ENCODE results near the gene MICU1. TPM values are rescaled to one million over a fixed set of nuclear protein-coding genes. Genes with fewer than 3 reads are reported as not detected.
A peak's percentile ranks its signal among the peaks of the same experiment; 100 is the strongest.
"Not testable (repeated sequence)": the region's sequence is repeated elsewhere in the genome, so short reads cannot be mapped to it uniquely, and the experiment has no call there.

The MICU1 gene
- polyA plus RNA-seq, 1 of the 3 experiments (the other 2 are of a cell fraction) = 24.6 TPM

DNA sequence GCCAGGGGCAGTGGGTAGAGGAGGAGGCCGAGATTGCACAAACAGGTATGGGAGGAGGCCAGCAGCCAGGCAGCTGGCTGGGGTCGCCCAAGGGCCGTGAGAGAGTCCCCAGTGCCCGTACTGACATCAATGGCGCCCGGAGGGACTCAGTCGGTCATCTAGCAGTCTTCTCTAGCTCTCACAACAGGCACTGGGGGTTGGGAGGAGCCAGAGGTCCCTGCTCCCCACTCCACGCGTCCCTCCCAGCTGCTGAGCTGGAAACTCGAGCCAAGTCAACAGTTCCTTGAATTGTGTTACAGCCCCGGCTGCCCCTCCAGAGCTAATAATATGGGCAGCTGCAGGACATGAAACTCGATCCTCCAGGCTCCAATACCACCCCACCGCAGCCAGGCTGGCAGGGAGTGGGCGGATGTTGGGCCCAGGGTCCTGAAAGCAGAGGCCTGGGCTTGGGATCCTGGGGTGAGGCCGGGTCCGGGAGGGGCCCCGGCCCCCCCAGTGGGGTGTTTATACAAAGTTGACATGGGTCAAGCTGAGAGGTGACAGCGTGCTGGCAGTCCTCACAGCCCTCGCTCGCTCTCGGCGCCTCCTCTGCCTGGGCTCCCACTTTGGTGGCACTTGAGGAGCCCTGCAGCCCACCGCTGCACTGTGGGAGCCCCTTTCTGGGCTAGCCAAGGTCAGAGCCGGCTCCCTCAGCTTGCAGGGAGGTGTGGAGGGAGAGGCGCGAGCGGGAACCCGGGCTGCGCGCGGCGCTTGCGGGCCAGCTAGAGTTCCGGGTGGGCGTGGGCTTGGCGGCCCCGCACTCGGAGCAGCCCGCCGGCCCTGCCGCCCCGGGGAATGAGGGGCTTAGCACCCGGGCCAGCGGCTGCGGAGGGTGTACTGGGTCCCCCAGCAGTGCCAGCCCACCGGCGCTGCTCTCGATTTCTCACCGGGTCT, 300.4 kb downstream of the MICU1 start:
- H3K79me2 ChIP-seq (ENCODE audit: insufficient read depth); H2AFZ ChIP-seq (ENCODE audit: low read depth); H3K36me3 ChIP-seq (replicated peaks in 1 of 2; ENCODE audit: control insufficient read depth in 1 of 2, insufficient read depth in 2 of 2, low read length in 1 of 2); DNase-seq; H3K4me2 ChIP-seq; H3K27me3 ChIP-seq (ENCODE audit: insufficient read depth); H3K9ac ChIP-seq; H3K4me3 ChIP-seq (ENCODE audit: low read depth in 2 of 2, low read length in 1 of 2); H4K20me1 ChIP-seq (ENCODE audit: insufficient read depth); H3K9me3 ChIP-seq; H3K9me2 ChIP-seq: not testable (repeated sequence)
- WGBS (ENCODE audit: low lambda C conversion rate) = 80% methylated on average over 38 of the region's 49 CpGs
- CTCF ChIA-PET = interaction anchor here (0.8 to 14.0 kb wide), 6 partner anchors 10 to 429 kb away, joined by 3 to 198 read pairs (median 4); partner anchors contain the start of gene DDIT4
- Histone ChIP-seq H3F3A (replicated peaks; ENCODE audit: insufficient read depth) (peaks cover 15% of the 10 kb centered on the region), H3K4me1 (ENCODE audit: control insufficient read depth in 1 of 2, insufficient read depth in 2 of 2, low read depth in 1 of 2, low read length in 1 of 2) (peaks cover 21 to 76% of the 10 kb centered on the region in 2 experiments), H3K27ac (ENCODE audit: low read depth in 2 of 2, low read length in 1 of 2) (peak overlapping the region in 1 of 2 experiments; percentile 71; a peak in 2 of 4 replicates)
- POLR2A ChIA-PET = interaction anchor here (15.0 kb wide), 1 partner anchor 50 kb away, joined by 234 read pairs; the partner anchor contains the start of gene DDIT4

DNA sequence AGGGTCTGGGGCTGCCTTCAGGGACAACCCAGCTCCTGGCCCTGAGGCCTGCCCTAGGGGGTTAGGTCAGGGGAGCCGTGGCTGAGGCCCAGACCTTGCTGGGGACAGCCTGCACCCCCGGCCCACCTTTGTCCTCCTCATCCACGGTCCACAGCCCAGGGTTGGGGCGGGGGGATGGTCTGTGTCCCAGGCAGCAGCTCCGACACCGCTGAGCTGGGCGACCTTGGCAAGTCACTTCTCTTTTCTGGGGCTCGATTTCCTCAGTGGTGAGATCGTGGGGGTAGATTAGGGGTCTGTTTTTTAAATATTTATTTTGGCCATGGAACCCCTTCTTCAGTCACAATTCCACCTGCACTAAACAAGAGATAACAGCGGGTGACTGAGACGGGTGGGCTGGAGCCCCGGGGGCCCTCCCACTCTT, 302.1 kb downstream of the MICU1 start:
- no peaks in the 10 kb centered on the region for H3K27me3 ChIP-seq (ENCODE audit: insufficient read depth)
- H3K79me2 ChIP-seq (ENCODE audit: insufficient read depth) = no peaks in the 10 kb centered on the region
- no peaks in the 10 kb centered on the region for H3K36me3 ChIP-seq (replicated peaks in 1 of 2; ENCODE audit: control insufficient read depth in 1 of 2, insufficient read depth in 2 of 2, low read length in 1 of 2)
- CTCF ChIA-PET = interaction anchor here (0.7 to 4.5 kb wide), 3 partner anchors 11 to 65 kb away, joined by 3 to 31 read pairs (median 3); partner anchors contain the start of gene DDIT4
- no peak overlapping the region for H3K4me3 ChIP-seq (ENCODE audit: low read depth in 2 of 2, low read length in 1 of 2)
- H3K27ac ChIP-seq (ENCODE audit: low read depth in 2 of 2, low read length in 1 of 2) = peak overlapping the region in 1 of 2 experiments; percentile 48; a peak in 1 of 4 replicates
- no peak overlapping the region for H2AFZ ChIP-seq (ENCODE audit: low read depth)
- H3K4me1 ChIP-seq (ENCODE audit: control insufficient read depth in 1 of 2, insufficient read depth in 2 of 2, low read depth in 1 of 2, low read length in 1 of 2) = peaks cover 36 to 75% of the 10 kb centered on the region in 2 experiments
- DNase-seq = no peak
- H3K9ac ChIP-seq = no peak overlapping the region
- peaks cover 19% of the 10 kb centered on the region for H3F3A ChIP-seq (replicated peaks; ENCODE audit: insufficient read depth)
- H3K9me3 ChIP-seq = no peaks in the 10 kb centered on the region
- WGBS (ENCODE audit: low lambda C conversion rate) = 98% methylated on average over 6 of the region's 12 CpGs
- no peaks in the 10 kb centered on the region for H4K20me1 ChIP-seq (ENCODE audit: insufficient read depth)
- POLR2A ChIA-PET = interaction anchor here (1.3 to 15.0 kb wide), 3 partner anchors 48 to 76 kb away, joined by 3 to 234 read pairs (median 188); partner anchors contain the start of gene DDIT4
- no peak for TF ChIP-seq ELF1 (IDR thresholded peaks at IDR 0.05)
- no peak for TF ChIP-seq SMC3 (IDR thresholded peaks at IDR 0.05; ENCODE audit: low read depth, low read length)
- no peak overlapping the region for H3K4me2 ChIP-seq
- H3K9me2 ChIP-seq = no peaks in the 10 kb centered on the region

- no peaks in the 10 kb centered on the region for H4K20me1 ChIP-seq (ENCODE audit: insufficient read depth)
- H3K9me2 ChIP-seq = no peaks in the 10 kb centered on the region
- H3K4me1 ChIP-seq (ENCODE audit: control insufficient read depth in 1 of 2, insufficient read depth in 2 of 2, low read depth in 1 of 2, low read length in 1 of 2) = peaks cover 36 to 71% of the 10 kb centered on the region in 2 experiments
- H3K27me3 ChIP-seq (ENCODE audit: insufficient read depth) = no peaks in the 10 kb centered on the region
- no peaks in the 10 kb centered on the region for H3K79me2 ChIP-seq (ENCODE audit: insufficient read depth)
- H3K4me2 ChIP-seq = no peak overlapping the region
- H3K9ac ChIP-seq = no peak overlapping the region
- no peaks in the 10 kb centered on the region for H3K36me3 ChIP-seq (replicated peaks in 1 of 2; ENCODE audit: control insufficient read depth in 1 of 2, insufficient read depth in 2 of 2, low read length in 1 of 2)
- H3K4me3 ChIP-seq (ENCODE audit: low read depth in 2 of 2, low read length in 1 of 2) = no peak overlapping the region
- peaks cover 19% of the 10 kb centered on the region for H3F3A ChIP-seq (replicated peaks; ENCODE audit: insufficient read depth)
- 100% methylated on average over 3 of the region's 10 CpGs for WGBS (ENCODE audit: low lambda C conversion rate)
- H2AFZ ChIP-seq (ENCODE audit: low read depth) = no peak overlapping the region
- POLR2A ChIA-PET = interaction anchor here (1.3 to 10.9 kb wide), 2 partner anchors 49 to 75 kb away, joined by 3 to 188 read pairs; partner anchors contain the start of gene DDIT4
- no peak for DNase-seq
- CTCF ChIA-PET = interaction anchor here (0.7 to 4.5 kb wide), 3 partner anchors 12 to 65 kb away, joined by 3 to 31 read pairs (median 3); partner anchors contain the start of gene DDIT4
- peak overlapping the region in 1 of 2 experiments; percentile 97; a peak in 1 of 4 replicates for H3K27ac ChIP-seq (ENCODE audit: low read depth in 2 of 2, low read length in 1 of 2)
- H3K9me3 ChIP-seq = no peaks in the 10 kb centered on the region
- TF ChIP-seq FOXM1 (IDR thresholded peaks at IDR 0.05; ENCODE audit: low read depth) (no peak), NFIC (IDR thresholded peaks at IDR 0.05; ENCODE audit: borderline replicate concordance) (no peak), GATA2 (CRISPR knock-in tag; IDR thresholded peaks at IDR 0.05) (no peak), EZH2phosphoT487 (IDR thresholded peaks at IDR 0.05; ENCODE audit: borderline replicate concordance, low read depth) (no peak), USF2 (IDR thresholded peaks at IDR 0.05; ENCODE audit: borderline replicate concordance, low read depth, low read length) (no peak), ZBTB33 (IDR thresholded peaks at IDR 0.05; ENCODE audit: borderline replicate concordance, low read depth) (no peak), FOSL2 (IDR thresholded peaks at IDR 0.05; ENCODE audit: borderline replicate concordance, low read depth) (no peak), YY1 (IDR thresholded peaks at IDR 0.05; ENCODE audit: low read depth) (no peak), SIN3A (IDR thresholded peaks at IDR 0.05; ENCODE audit: borderline replicate concordance, low read depth, low read length) (no peak), MAX (IDR thresholded peaks at IDR 0.05; ENCODE audit: low read depth) (no peak)
- TF ChIP-seq, protein P1, sequence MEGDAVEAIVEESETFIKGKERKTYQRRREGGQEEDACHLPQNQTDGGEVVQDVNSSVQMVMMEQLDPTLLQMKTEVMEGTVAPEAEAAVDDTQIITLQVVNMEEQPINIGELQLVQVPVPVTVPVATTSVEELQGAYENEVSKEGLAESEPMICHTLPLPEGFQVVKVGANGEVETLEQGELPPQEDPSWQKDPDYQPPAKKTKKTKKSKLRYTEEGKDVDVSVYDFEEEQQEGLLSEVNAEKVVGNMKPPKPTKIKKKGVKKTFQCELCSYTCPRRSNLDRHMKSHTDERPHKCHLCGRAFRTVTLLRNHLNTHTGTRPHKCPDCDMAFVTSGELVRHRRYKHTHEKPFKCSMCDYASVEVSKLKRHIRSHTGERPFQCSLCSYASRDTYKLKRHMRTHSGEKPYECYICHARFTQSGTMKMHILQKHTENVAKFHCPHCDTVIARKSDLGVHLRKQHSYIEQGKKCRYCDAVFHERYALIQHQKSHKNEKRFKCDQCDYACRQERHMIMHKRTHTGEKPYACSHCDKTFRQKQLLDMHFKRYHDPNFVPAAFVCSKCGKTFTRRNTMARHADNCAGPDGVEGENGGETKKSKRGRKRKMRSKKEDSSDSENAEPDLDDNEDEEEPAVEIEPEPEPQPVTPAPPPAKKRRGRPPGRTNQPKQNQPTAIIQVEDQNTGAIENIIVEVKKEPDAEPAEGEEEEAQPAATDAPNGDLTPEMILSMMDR (IDR thresholded peaks at IDR 0.05) = no peak
These were observed 302.6 kb downstream of the MICU1 start for GRCh38 chr10:72323108-72323749.
